ENCODE results near the gene UNC93A. TPM values are rescaled to one million over a fixed set of nuclear protein-coding genes. Genes with fewer than 3 reads are reported as not detected.
"Not testable (repeated sequence)": the region's sequence is repeated elsewhere in the genome, so short reads cannot be mapped to it uniquely, and the experiment has no call there.

UNC93A gene
- total and polyA plus RNA-seq, 9 of the 15 experiments (the other 6 are each of a cell fraction or from before 2014, with no cell fraction given) = not detected

- no peak for ATAC-seq
Measured at GRCh38 chr6:167356874-167357273, 65.8 kb downstream of the UNC93A start.

DNA sequence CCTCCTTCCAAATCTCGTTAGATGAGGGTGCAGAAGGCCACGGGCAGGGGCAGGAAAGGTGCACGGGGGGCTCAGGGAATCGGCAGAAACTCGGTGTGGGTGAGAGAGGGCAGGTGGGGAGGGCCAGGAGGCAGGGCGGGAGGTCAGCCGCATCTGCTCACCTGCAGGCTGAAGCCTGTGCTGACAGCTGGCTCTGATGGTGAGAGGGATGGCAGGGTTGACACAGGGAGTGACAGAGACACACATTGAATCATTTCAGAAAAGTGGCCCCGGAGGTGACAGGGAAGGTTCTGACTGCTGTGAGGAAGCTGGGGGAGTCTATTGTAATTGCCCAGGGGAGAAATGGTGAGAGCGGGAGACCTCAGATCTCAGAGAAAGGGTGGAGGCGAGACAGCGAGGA is 67.3 kb downstream of the UNC93A start:
- CTCF ChIA-PET (ENCODE audit: low intra/inter-chr PET ratio) = not testable (repeated sequence)

More at GRCh38 chr6:167356874-167357273, 65.8 kb downstream of the UNC93A start:
- CTCF ChIA-PET (ENCODE audit: low intra/inter-chr PET ratio) = no interaction called here
- H3K4me1 ChIP-seq (replicated peaks in 1 of 2; ENCODE audit: control insufficient read depth in 2 of 2, insufficient read depth in 2 of 2, low read length in 2 of 2) = no peaks in the 10 kb centered on the region
- H3K27ac ChIP-seq (ENCODE audit: extremely low read depth, low read depth, low read length) = no peak overlapping the region
- H3K9me3 ChIP-seq (replicated peaks; ENCODE audit: control insufficient read depth, insufficient read depth, low read depth, low read length) = no peaks in the 10 kb centered on the region
- no peaks in the 10 kb centered on the region for H3K79me2 ChIP-seq (ENCODE audit: control insufficient read depth, insufficient read depth, low read length)
- no peak for TF ChIP-seq SPI1 (IDR thresholded peaks at IDR 0.05; ENCODE audit: borderline replicate concordance, low read depth, low read length)
- no peak for TF ChIP-seq VEZF1 (CRISPR knock-in tag; IDR thresholded peaks at IDR 0.05)
- no peak for TF ChIP-seq ZNF12 (CRISPR knock-in tag; IDR thresholded peaks at IDR 0.05)
- TF ChIP-seq IRF2 (CRISPR knock-in tag; IDR thresholded peaks at IDR 0.05) = no peak
- in situ Hi-C loops (cut with MboI) (no loop called here), intact Hi-C loops (cut with micrococcal nuclease) (no loop called here)
- FAIRE-seq = no peak
- no peaks in the 10 kb centered on the region for H3K9me1 ChIP-seq (ENCODE audit: control insufficient read depth, insufficient read depth, low read length)
- no peak overlapping the region for H3K4me2 ChIP-seq (ENCODE audit: insufficient read depth, low read length)
- DNase-seq (ENCODE audit: extremely low read depth in 1 of 4, low spot score in 3 of 4) = no peak
- POLR2A ChIA-PET = no interaction called here
- H3K36me3 ChIP-seq (ENCODE audit: control insufficient read depth, insufficient read depth, low read length) = no peaks in the 10 kb centered on the region
- H3K4me3 ChIP-seq = no peak overlapping the region
- peaks cover 6 to 18% of the 10 kb centered on the region in 2 experiments; a peak in 3 of 5 replicates for H3K27me3 ChIP-seq (ENCODE audit: control insufficient read depth in 2 of 2, insufficient read depth in 2 of 2, low read length in 2 of 2)
- no TSS peak for BruUV-seq (replicated peaks)
- no peak overlapping the region for H3K9ac ChIP-seq (ENCODE audit: insufficient read depth in 1 of 2, low read depth in 2 of 2, low read length in 2 of 2)
- 0% methylated on average over 3 of the region's 3 CpGs for WGBS (ENCODE audit: insufficient coverage, low coverage, missing lambda C conversion rate)
- no peak overlapping the region for H2AFZ ChIP-seq (ENCODE audit: low read depth, low read length)
- H4K20me1 ChIP-seq (replicated peaks; ENCODE audit: control insufficient read depth, insufficient read depth, low read length) = no peaks in the 10 kb centered on the region

GRCh38 chr6:167361170-167361569 is 70.1 kb downstream of the UNC93A start:
- in situ Hi-C loops (cut with MboI) = loop anchor here (10.0 kb wide), 1 partner anchor 586 kb away; no protein-coding TSS in a partner anchor
- POLR2A ChIA-PET; intact Hi-C loops (cut with micrococcal nuclease); H4K20me1 ChIP-seq (replicated peaks; ENCODE audit: control insufficient read depth, insufficient read depth, low read length); H3K9me3 ChIP-seq (replicated peaks; ENCODE audit: control insufficient read depth, insufficient read depth, low read depth, low read length); H2AFZ ChIP-seq (ENCODE audit: low read depth, low read length); H3K9me1 ChIP-seq (ENCODE audit: control insufficient read depth, insufficient read depth, low read length); CTCF ChIA-PET (ENCODE audit: low intra/inter-chr PET ratio); ATAC-seq; H3K27ac ChIP-seq (ENCODE audit: extremely low read depth, low read depth, low read length); H3K4me2 ChIP-seq (ENCODE audit: insufficient read depth, low read length); DNase-seq (ENCODE audit: extremely low read depth in 1 of 4, low spot score in 3 of 4); H3K4me3 ChIP-seq; BruUV-seq (replicated peaks); H3K9ac ChIP-seq (ENCODE audit: insufficient read depth in 1 of 2, low read depth in 2 of 2, low read length in 2 of 2); H3K36me3 ChIP-seq (ENCODE audit: control insufficient read depth, insufficient read depth, low read length); FAIRE-seq; H3K79me2 ChIP-seq (ENCODE audit: control insufficient read depth, insufficient read depth, low read length); H3K4me1 ChIP-seq (replicated peaks in 1 of 2; ENCODE audit: control insufficient read depth in 2 of 2, insufficient read depth in 2 of 2, low read length in 2 of 2): not testable (repeated sequence)
- peaks cover 6 to 14% of the 10 kb centered on the region in 2 experiments; a peak in 3 of 5 replicates for H3K27me3 ChIP-seq (ENCODE audit: control insufficient read depth in 2 of 2, insufficient read depth in 2 of 2, low read length in 2 of 2)
- WGBS (ENCODE audit: insufficient coverage, low coverage, missing lambda C conversion rate) = 0% methylated on average over 1 of the region's 1 CpG

More for the DNA sequence above, 67.3 kb downstream of the UNC93A start:
- ATAC-seq; H3K36me3 ChIP-seq (ENCODE audit: control insufficient read depth, insufficient read depth, low read length); H3K4me2 ChIP-seq (ENCODE audit: insufficient read depth, low read length); H3K4me1 ChIP-seq (replicated peaks in 1 of 2; ENCODE audit: control insufficient read depth in 2 of 2, insufficient read depth in 2 of 2, low read length in 2 of 2); DNase-seq (ENCODE audit: extremely low read depth in 1 of 4, low spot score in 3 of 4); H2AFZ ChIP-seq (ENCODE audit: low read depth, low read length); in situ Hi-C loops (cut with MboI); FAIRE-seq; H3K9ac ChIP-seq (ENCODE audit: insufficient read depth in 1 of 2, low read depth in 2 of 2, low read length in 2 of 2); H3K9me1 ChIP-seq (ENCODE audit: control insufficient read depth, insufficient read depth, low read length); H3K27ac ChIP-seq (ENCODE audit: extremely low read depth, low read depth, low read length); BruUV-seq (replicated peaks); H4K20me1 ChIP-seq (replicated peaks; ENCODE audit: control insufficient read depth, insufficient read depth, low read length); H3K9me3 ChIP-seq (replicated peaks; ENCODE audit: control insufficient read depth, insufficient read depth, low read depth, low read length); H3K79me2 ChIP-seq (ENCODE audit: control insufficient read depth, insufficient read depth, low read length); intact Hi-C loops (cut with micrococcal nuclease); H3K4me3 ChIP-seq: not testable (repeated sequence)
- 0% methylated on average over 2 of the region's 11 CpGs for WGBS (ENCODE audit: insufficient coverage, low coverage, missing lambda C conversion rate)
- peaks cover 6 to 22% of the 10 kb centered on the region in 2 experiments; a peak in 3 of 5 replicates for H3K27me3 ChIP-seq (ENCODE audit: control insufficient read depth in 2 of 2, insufficient read depth in 2 of 2, low read length in 2 of 2)
- POLR2A ChIA-PET = interaction anchor here (0.7 kb wide), 1 partner anchor 11 kb away, joined by 4 read pairs; no protein-coding TSS in a partner anchor
